GM23338 (cell line): ENCODE results near the gene ATP8A2.

Experiments used
- CREB1 ChIP-seq: fragments of 250-450 bp; sonication (Bioruptor Pico); IDR thresholded peaks from 2 replicates; pipeline ENCODE4 v1.5.0; 2020; ENCODE audit warnings: low read depth, mild to moderate bottlenecking, moderate library complexity
- CTCF ChIP-seq, 2 experiments: fragments of 200-600 bp in 1 of 2; sonication (generic) in 1 of 2; conservative IDR thresholded peaks; 2 replicates each; pipeline versions ENCODE4 v1.5.1 to v1.6.1; 2016 to 2017; ENCODE audit warnings: antibody characterized with exemption in 2 of 2, low read depth in 2 of 2, mild to moderate bottlenecking in 2 of 2, moderate library complexity in 1 of 2
- EZH2 ChIP-seq: fragments of 200-600 bp; sonication (generic); IDR thresholded peaks from one replicate; pipeline ENCODE4 v1.8.0; 2017; ENCODE audit warnings: antibody characterized with exemption, mild to moderate bottlenecking, low read depth; ENCODE audit not compliant: unreplicated experiment
- EZH2phosphoT487 ChIP-seq: fragments of 200-600 bp; sonication (generic); IDR thresholded peaks from one replicate; pipeline ENCODE4 v1.8.1; 2018; ENCODE audit warnings: antibody characterized with exemption; ENCODE audit not compliant: unreplicated experiment
- JUNB ChIP-seq: IDR thresholded peaks from one replicate; pipeline ENCODE4 v1.6.1; 2016; ENCODE audit warnings: antibody characterized with exemption; ENCODE audit not compliant: unreplicated experiment
- POLR2AphosphoS5 ChIP-seq: IDR thresholded peaks from 2 replicates; pipeline ENCODE4 v1.6.1; 2016; ENCODE audit warnings: antibody characterized with exemption, low read depth
- REST ChIP-seq: IDR thresholded peaks from one replicate; pipeline ENCODE4 v1.6.1; 2018; ENCODE audit warnings: antibody characterized with exemption; ENCODE audit not compliant: unreplicated experiment
- ZNF114 ChIP-seq: fragments of 250-450 bp; sonication (Bioruptor Pico); IDR thresholded peaks from 2 replicates; pipeline ENCODE4 v1.5.0; 2020; ENCODE audit warnings: mild to moderate bottlenecking, moderate library complexity
- ZNF331 ChIP-seq: fragments of 250-450 bp; sonication (Bioruptor Pico); IDR thresholded peaks from 2 replicates; pipeline ENCODE4 v1.5.0; 2020; ENCODE audit warnings: low read depth, mild to moderate bottlenecking, moderate library complexity
- ZNF462 ChIP-seq: fragments of 250-450 bp; sonication (Bioruptor Pico); IDR thresholded peaks from 2 replicates; pipeline ENCODE4 v1.5.0; 2020; ENCODE audit warnings: mild to moderate bottlenecking, moderate library complexity

GRCh38 chr13:25598421-25598820 lies 226.6 kb downstream of the ATP8A2 start:
- TF ChIP-seq CTCF (conservative IDR thresholded peaks at IDR 0.05; ENCODE audit: low read depth in 2 of 2) = no peak
- TF ChIP-seq POLR2AphosphoS5 = no peak
- TF ChIP-seq EZH2phosphoT487 = no peak
- no peak for TF ChIP-seq REST
- no peak for TF ChIP-seq JUNB
- no peak for TF ChIP-seq EZH2
- TF ChIP-seq CREB1 (CRISPR knock-in tag) = no peak
- TF ChIP-seq ZNF462 (CRISPR knock-in tag) = no peak
- no peak for TF ChIP-seq ZNF331
- no peak for TF ChIP-seq ZNF114
